A204.1 (cell line): ENCODE results near the gene C19orf18.
"Not testable (repeated sequence)": the region's sequence is repeated elsewhere in the genome, so short reads cannot be mapped to it uniquely, and the experiment has no call there.

Source experiments
- FAIRE-seq: peaks from 2 replicates; lab custom pipeline; 2012; peaks lifted over from hg19 to GRCh38; lab: Jason Lieb, UNC

The C19orf18 gene

DNA sequence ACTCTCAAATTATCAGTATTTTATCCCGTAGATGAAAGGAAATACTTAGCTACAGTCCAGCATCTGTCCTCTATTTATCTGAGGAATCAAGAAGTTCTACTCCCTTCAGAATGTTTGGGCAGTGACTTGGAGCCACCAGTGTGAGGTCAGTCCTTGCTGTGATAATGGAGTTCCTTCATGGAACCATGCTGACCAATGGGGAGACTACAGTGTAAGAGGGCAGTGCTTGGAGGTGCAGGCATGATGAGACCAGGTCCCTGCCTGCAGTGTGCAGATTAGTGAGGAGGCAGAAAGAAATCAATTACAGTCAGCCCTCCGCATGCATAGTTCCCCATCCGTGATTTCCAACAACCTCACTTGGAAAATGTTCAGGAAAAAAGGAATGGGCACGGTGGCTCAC, at the start of gene C19orf18:
Gene C19orf18 (minus strand): TSS at position 101 of the 400 bp plus-strand sequence. CDS start 102 bp downstream, outside the sequence.
- FAIRE-seq: no peak

DNA sequence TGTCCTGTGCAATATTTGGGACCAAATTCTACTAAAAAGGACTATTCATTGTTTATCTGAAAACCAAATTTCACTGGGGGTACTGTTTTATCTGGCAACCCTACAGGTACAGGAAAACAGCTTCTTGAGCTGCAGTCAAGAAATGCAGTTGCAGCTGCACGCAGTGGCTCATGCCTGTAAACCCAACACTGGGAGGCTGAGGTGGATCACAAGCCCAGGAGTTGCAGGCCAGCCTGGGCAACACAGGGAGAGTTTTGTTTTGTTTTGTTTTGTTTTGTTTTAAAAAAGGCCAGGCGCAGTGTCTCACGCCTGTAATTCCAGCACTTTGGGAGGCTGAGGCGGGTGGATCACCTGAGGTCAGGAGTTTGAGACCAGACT, 47.9 kb upstream of the C19orf18 start:
- FAIRE-seq: no peak

DNA sequence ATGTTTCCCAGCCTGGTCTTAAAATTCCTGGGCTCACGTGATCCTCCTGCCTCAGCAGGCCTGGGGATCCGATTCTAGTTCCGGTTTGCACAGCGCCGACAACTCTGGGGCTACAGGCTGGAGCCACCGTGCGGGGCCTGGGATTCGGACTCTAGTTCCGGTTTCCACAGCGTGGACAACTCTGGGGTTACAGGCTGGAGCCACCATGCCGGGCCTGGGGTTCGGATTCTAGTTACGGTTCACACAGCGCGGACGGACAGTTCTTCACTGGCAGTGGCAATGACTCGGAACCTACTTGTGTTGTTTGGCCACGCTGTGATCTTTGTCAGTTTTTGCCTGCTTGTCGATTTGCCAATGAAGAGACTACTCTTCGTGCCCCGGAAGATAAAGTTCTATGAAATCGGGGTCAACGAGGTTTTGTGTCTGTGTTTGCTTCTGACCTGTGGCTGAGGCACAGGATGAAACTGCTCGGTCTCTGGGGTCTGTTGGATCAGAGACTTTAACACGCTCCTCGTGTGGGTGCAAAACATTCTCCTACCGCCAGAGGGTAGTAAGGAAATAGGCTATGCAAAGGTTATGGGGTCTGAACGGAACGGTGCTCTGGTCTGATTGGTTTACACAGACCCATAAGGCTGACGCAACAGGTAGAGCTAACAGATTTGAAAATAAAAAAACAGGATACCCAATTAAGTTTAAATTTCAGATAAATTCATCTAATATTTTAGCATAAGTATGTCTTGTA, 47.4 kb upstream of the C19orf18 start:
- FAIRE-seq: no peak

DNA sequence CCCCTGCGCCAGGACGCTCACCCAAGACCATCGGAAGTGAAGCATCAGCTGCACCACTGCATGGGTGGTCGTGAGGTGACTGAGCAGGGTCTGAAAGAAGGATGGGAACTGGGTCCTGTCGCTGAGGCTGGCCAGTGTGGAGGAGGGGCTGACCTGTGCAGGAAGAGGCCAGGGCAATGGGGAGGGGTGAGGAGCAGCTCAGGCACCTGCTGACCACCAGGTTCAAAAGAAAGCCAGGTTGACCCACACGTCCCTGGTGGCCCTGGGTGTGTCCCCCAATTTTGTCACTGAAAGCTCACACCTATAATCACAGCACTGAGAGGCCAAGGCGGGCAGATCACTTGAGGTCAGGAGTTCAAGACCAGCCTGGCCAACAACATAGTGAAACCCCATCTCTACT, 45.8 kb upstream of the C19orf18 start:
- FAIRE-seq: no peak

DNA sequence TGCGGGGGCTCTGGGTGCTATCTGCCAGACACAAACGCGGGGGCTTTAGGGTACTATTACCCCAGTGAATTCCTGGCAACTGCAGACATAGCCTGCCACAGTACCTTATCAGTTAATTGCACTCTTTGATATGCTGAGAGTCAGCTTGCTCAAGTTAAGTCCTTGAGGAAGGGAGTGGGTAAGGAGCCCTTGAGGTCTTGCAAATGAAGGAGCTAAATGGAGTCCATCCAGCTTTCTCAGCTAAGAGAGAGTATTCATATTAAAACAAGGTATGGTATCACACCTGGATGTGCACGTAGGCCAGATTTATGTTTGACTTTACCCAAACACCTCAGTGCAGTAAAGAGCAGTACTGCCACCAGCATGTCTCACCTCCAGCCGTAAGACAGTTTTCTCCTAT, 39.8 kb upstream of the C19orf18 start:
- no peak for FAIRE-seq

DNA sequence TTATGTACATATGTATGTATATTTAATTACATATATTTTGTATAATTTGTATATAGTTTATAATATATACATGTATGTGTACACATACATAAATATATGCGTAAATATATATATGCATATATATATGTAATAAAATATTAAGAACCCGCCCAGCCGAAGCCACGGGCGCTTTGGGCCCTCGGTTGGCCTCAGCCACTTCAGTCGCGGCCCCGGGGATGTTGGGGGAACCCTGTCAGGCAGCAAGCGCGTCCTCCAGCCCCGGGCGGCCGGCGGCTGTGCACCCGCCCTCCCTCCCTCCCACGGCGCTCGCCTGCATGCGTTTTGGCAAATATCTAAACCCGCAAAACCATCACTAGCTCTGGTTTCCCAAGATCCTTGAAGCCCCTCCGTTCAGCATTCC, 36.2 kb upstream of the C19orf18 start:
- no peak for FAIRE-seq

DNA sequence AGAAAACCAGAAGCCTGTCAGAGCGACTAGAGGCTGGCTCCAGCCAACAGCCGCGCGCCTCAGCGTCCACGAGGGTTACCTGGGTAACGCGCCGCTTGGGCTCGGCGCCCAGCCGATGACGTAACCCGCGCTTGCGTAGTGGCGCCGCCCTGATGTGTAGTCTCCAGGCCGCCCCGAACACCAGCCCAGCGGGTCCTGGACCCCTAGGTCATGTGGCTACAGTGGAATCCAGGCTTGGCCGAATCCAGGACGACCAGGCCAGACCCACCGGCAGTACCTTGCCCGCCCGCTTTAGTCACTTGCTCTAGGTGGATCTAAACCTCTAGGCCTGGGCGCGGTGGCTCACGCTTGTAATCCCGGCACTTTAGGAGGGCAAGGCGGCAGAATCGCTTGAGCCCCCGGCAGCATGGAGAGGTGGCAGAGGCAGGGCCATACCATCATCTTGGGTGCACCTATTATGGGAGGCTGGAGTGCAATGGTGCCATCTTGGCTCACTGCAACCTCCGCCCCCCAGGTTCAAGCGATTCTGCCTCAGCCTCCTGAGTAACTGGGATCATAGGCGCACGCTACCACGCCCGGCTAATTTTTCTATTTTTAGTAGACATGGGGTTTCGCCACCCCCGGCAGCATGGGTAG, 35.5 kb upstream of the C19orf18 start:
- no peak for FAIRE-seq

DNA sequence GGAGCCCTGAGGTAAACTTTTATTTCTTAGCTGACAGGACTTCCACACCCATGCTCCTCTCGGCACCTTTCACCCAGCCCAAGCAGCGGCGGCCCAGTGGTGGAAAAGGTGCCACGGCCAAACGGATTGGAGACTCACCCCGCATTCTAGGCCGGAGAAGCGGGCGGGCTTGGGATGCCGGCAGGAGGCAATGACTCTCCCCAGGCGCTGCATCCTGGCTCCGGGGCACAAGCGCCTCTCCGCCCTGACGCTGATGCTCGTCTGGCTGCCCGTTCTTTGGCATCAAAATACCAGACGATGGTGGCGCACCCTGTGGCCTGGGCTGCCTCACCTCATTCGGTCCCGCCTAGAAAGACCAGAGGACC, 34.9 kb upstream of the C19orf18 start:
- FAIRE-seq: no peak

DNA sequence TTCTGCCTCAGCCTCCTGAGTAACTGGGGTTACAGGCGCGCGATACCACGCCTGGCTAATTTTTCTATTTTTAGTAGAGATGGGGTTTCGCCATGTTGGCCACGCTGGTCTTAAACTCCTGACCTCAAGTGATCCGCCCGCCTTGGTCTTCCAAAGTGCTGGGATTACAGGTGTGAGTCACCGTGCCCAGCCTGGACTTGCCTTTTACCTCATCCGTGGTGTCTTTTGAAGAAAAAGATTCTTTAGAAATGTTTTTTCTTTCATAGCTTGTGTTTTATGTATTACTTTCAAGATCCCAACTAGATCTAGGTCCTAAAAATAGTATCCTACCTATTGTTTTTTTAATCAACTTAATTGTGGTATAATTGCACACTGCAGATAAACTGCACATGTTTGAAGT, 34.5 kb upstream of the C19orf18 start:
- not testable (repeated sequence) for FAIRE-seq

DNA sequence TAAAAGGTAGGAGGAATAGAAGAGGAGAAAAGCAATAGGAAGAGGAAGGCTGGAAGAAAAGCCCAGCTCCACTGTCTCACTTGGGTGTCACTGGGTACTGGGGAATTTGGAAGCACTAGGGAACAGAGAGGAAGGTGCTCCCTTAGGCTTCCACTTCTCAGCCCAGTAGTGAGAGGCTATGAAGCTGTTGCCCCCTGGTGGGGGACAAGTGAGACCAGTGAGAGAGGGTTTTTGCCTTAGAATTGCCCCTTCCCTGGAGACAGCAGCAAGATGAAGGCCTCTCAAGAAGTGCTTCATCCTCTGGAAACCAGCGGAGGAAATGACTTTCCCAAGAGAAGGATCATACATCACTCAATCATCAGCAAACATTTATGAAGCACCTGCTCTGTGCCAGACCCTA, 33.0 kb upstream of the C19orf18 start:
- no peak for FAIRE-seq

DNA sequence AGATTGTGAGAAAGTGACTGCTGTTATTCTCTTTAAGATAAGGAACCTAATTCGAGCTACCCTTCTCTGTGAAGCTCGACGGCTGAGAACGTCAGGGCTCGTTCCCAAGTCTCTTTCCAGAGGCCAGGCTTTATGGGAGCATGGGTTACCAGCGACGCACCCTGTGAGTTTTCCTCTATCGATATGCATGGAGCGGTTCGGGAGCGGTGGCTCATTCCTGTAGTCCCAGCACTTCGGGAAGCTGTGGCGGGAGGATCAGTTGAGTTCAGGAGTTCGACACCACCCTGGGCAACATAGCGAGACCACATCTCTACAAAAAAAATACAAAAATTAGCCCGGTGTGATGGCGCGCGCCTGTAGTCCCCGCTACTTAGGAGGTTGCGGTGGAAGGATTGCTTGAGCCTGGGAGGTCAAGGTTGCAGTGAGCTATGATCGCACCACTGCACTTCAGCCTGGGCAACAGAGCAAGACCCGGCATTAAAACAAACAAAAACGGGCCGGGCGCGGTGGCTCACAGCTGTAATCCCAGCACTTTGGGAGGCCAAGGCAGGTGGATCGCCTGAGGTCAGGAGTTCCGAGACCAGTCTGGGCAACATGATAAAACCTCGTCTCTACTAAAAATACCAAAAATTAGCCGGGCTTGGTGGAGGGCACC, 29.0 kb upstream of the C19orf18 start:
- no peak for FAIRE-seq

DNA sequence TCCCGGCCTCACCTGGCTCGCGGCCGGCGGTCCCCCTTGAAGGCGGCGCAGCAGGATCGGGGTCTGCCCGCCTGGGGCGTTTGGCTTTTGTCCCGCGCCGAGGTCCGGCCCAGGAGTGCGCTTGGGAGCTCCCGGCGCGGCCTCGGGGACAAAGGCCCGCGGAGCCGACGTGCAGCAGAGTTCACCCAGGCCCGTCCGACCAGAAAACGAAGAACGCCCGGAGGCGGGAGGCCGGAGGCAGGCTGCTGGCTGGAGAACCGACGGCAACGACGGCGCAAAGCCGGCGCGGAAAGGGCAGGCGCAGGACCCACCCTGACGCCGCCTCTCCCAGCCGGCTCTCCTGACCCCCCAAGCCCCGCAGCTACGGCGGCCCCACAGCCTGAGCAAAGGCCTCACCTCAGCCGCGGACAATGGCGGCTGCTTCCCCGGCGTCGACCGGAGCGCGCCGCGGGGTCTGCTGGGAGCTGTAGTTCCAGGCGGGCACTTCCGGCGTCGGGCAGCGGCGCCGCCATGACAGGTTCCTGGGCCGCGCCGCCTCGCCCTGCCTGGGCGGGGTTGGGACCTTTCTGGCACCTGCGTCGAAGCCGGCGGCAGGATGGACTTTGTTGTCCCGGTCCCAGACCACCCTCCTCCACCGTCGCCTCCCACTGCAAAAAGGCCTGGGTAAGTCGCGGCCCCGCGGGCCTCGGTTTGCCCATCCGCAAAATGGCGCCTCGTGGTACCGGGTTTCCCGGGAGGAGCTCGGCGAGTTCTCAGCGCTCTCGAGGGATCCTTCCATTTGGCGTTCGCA, 28.2 kb upstream of the C19orf18 start, which contains the start of gene ZNF606:
Gene ZNF606 (minus strand): TSS at position 437 of the 790 bp plus-strand sequence. CDS start 1,501 bp downstream, outside the sequence.
- no peak for FAIRE-seq

DNA sequence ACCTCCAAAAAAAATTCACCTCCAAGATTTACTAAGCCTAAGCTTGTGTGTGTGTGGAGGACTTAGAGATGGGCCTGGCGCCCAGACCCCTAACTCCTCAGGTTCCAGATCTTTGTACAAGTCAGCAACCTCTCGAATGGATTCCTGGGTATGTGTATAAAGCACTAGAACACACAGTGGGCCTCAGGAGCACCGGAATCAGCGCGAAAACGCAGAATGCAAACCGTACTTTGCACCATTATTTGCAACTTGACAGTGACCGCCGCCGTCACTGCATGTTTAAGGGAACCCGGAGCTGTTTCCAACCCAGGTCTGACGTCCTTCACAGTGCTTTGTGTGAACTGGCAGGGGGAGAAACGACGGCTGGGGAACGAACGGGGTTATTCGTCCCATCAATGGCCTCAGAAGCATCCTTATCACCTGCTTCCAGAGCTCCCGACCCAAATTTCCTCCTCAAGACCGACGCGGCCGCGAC, 27.6 kb upstream of the C19orf18 start:
- no peak for FAIRE-seq

DNA sequence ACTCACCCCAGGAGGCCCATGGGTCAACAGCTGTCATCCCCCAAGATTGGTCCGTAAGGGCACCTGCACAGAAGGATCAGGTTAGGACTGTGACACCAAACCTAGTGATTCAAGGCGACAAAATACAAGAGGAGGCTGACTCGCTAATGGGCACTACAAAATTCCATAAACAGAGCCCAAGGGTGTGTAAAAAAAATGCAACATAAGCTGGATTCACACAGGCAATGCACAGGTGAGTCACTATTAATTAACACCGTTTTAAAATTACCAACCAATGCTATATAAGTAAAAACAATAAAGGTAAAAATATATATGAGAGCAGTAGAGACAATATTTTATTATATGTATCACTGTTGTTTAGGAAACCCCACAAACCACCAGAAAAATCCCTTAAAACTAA, 26.3 kb upstream of the C19orf18 start:
- FAIRE-seq: no peak

DNA sequence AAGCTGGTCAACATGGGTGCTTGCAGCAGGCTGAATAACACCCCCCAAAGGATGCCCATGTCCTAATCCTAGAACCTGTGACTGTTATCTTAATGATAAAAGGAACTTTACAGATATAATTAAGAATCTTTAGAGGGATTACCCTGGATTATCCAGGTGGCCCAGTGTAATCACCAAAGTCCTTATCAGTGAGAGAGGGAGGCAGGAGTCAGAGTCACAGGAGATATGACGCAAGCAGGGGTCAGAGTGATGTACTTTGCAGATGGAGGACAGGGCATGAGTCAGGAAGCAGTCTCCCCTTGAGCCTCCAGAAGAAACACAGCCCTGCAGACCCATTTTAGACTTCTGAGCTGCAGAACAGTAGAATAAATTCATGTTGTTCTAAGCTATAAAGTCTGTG, 18.5 kb upstream of the C19orf18 start:
- no peak for FAIRE-seq

DNA sequence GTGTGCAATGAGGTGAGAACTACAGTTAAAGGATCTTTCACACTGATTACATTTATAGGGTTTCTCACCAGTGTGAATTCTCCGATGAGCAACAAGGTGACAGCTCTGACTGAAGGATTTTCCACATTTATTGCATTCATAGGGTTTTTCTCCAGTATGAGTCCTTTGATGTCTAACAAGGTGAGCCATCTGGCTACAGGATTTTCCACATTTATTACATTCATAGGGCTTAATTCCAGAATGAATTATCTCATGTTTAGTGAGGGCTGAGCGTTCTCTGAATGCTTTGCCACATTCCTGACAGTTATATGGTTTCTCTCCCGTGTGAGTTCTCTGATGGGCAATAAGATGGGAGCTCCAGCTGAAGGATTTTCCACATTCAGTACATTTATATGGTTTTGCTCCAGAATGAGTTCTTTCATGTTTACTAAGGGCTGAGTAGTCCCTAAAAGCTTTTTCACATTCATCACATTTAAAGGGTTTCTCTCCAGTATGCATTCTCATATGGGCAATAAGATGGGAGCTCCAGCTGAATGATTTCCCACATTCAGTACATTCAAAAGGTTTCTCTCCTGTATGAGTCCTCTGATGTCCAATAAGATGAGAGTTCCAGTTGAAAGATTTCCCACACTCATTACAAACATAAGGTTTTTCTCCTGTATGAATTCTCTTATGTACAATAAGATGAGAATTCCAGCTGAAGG, 4.4 kb upstream of the C19orf18 start:
- FAIRE-seq: no peak

DNA sequence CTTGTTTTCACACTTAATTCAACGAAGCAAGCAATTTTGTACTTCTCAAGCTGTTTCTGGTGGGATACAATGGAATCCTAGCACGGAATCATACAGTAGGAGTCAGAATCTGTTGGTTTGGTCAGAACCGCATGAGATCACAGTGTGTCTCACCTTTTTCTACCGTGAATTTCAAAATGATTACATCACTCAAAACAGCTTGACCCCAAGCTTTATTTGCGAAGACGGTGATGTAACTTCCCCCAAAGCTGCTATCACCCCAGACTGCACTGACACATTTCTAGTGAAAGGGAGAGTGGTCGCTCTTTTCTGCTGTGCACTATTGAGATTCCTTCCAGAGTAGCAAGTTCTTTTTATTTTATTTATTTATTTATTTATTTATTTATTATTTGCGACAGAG, 9.6 kb downstream of the C19orf18 start:
- FAIRE-seq: no peak

DNA sequence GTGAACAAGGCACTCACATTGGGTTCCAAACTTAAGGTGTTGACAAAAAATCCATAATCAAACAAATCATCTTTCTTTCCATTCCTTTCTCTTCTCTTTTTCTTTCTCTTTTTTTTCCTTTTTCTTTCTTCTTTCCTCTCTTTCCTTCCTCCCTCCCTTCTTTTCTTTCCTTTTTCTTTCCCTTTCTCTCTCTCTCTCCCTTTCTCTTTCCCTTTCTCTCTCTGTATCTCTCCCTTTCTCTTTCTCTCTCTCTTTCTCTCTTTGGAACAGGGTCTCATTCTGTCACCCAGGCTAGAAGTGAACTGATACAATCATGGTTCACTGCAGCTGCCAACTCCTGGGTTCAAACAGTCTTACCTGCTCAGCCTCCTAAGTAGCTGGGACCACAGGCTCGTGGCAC, 12.5 kb downstream of the C19orf18 start:
- FAIRE-seq: no peak

DNA sequence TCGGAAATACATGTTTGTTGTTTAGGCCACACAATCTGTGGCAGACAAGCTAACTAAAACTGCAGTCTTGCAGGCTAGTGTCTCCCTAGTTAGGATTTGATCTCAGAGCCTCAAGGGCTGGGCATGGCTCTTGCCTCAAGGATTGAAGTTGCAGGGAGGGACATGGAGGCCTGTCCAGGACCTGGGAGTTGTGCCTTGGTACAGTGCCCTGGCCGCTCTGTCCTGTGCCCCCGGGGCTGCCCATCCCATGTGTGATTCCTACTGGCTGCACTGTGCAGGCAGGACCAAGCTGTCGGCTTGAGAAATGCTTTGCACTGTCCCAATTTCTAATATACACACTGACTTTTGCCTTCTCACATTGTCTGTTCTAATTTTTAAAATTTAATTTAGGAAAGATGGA, 19.3 kb downstream of the C19orf18 start:
- no peak for FAIRE-seq

DNA sequence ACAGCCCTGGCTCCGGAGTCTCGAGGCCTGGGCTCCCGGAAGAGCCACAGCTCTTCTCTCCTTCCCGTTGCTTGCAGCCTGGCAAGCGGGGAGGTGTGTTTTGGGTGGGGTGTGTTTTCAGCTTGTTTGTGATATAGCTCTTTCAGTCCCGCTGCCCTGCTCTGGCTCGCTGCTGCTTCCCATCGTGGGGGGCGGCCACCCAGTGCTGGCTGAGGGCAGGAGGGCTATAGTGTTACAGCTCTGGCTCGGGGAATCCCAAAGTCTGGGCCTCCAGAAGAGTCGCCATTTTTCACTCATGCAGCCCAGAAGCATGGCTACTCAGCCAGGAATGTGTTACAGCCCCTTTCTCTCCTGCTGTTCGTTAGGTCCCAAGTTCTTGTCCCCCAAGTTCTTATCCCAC, 24.6 kb downstream of the C19orf18 start:
- no peak for FAIRE-seq

DNA sequence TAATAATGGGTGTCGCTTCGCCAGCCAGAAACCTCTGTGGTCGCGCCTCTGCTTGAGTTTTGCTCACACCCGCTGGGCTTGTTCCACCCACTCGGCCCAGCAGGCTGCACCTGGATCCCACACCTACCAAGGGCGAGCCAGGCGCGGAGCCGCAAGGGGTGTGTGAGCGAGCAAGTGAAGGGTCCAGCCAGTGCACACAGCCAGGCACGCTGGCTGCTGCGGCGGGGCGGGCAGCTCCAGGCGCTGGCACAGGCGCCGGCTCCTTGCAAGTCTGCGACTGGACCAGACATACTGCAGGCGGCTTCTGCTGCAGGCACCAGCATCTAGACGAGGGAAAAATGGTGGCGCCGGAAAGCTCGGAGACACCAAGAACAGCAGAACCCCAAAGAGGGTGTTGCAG, 25.0 kb downstream of the C19orf18 start:
- FAIRE-seq: no peak
